Parathyroid adenoma (tissue), 2 donors: ENCODE measurements around the gene NQO2.
"Not testable (repeated sequence)": the region's sequence is repeated elsewhere in the genome, so short reads cannot be mapped to it uniquely, and the experiment has no call there.

Experiments
- H2AFZ ChIP-seq: fragments of 300-600 bp; sonication (generic); one replicate; pipeline ENCODE4 v1.7.0; 2017; ENCODE audit warnings: antibody characterized with exemption, mild to moderate bottlenecking
- H3K27ac ChIP-seq: fragments of 300-600 bp; sonication (generic); one replicate; pipeline ENCODE4 v1.7.0; 2017
- H3K27me3 ChIP-seq: fragments of 300-600 bp; sonication (generic); one replicate; pipeline ENCODE4 v1.7.0; 2017; ENCODE audit warnings: low read length; ENCODE audit not compliant: control insufficient read depth, insufficient read depth
- H3K36me3 ChIP-seq: fragments of 300-600 bp; sonication (generic); one replicate; pipeline ENCODE4 v1.7.0; 2017; ENCODE audit warnings: low read length; ENCODE audit not compliant: control insufficient read depth, insufficient read depth
- H3K4me1 ChIP-seq: fragments of 300-600 bp; sonication (generic); one replicate; pipeline ENCODE4 v1.7.0; 2017; ENCODE audit warnings: control low read depth
- H3K4me2 ChIP-seq: fragments of 300-600 bp; sonication (generic); one replicate; pipeline ENCODE4 v1.7.0; 2017; ENCODE audit warnings: low read length
- H3K4me3 ChIP-seq: fragments of 300-600 bp; sonication (generic); one replicate; pipeline ENCODE4 v1.7.0; 2017; ENCODE audit warnings: low read depth, low read length
- H3K79me2 ChIP-seq: fragments of 300-600 bp; sonication (generic); one replicate; pipeline ENCODE4 v1.7.0; 2017; ENCODE audit warnings: control low read depth
- H3K9ac ChIP-seq: fragments of 300-600 bp; sonication (generic); one replicate; pipeline ENCODE4 v1.7.0; 2017; ENCODE audit warnings: mild to moderate bottlenecking
- H3K9me3 ChIP-seq: fragments of 300-600 bp; sonication (generic); one replicate; pipeline ENCODE4 v1.7.0; 2017; ENCODE audit warnings: low read length; ENCODE audit not compliant: control insufficient read depth
- CTCF ChIP-seq: fragments of 300-600 bp; sonication (generic); IDR thresholded peaks from one replicate; pipeline ENCODE4 v1.7.0; 2017; ENCODE audit warnings: antibody characterized with exemption, mild to moderate bottlenecking
- donor health status: primary hyperparathyroidism.

NQO2 gene

GRCh38 chr6:2971420-2972218, 28.1 kb upstream of the NQO2 start, which contains the start of gene SERPINB6:
SERPINB6 (minus strand) TSS chr6:2971567; CDS start chr6:2959332, 12,235 bp downstream.
- Histone ChIP-seq H3K9me3 (no peaks in the 10 kb centered on the region), H3K4me1 (peaks cover 12% of the 10 kb centered on the region), H3K27me3 (no peaks in the 10 kb centered on the region)

GRCh38 chr6:2972219-2972487, 27.5 kb upstream of the NQO2 start:
- H3K4me1 ChIP-seq, H3K36me3 ChIP-seq, H3K27me3 ChIP-seq, H3K9ac ChIP-seq, H3K79me2 ChIP-seq, H3K9me3 ChIP-seq: not testable (repeated sequence)
- peak overlapping the region; percentile 57 for H3K4me3 ChIP-seq
- peak overlapping the region; percentile 90 for H2AFZ ChIP-seq
- peak overlapping the region; percentile 96 for H3K27ac ChIP-seq
- peak overlapping the region; percentile 86 for H3K4me2 ChIP-seq

More at GRCh38 chr6:2971420-2972218, 28.1 kb upstream of the NQO2 start, which contains the start of gene SERPINB6:
- Histone ChIP-seq H2AFZ (peak within 1 kb of the TSS; percentile 90), H3K27ac (peak within 1 kb of the TSS; percentile 96), H3K36me3 (peaks cover 2% of the 10 kb centered on the region), H3K9ac (peak within 1 kb of the TSS; percentile 51), H3K4me2 (peak within 1 kb of the TSS; percentile 86), H3K79me2 (no peaks in the 10 kb centered on the region), H3K4me3 (peak within 1 kb of the TSS; percentile 57)
- TF ChIP-seq CTCF = no peak

- H3K4me3 ChIP-seq, H3K9ac ChIP-seq, H2AFZ ChIP-seq, H3K27ac ChIP-seq, H3K27me3 ChIP-seq, H3K9me3 ChIP-seq, H3K79me2 ChIP-seq, H3K36me3 ChIP-seq, H3K4me1 ChIP-seq, H3K4me2 ChIP-seq: not testable (repeated sequence)
These were observed 27.0 kb upstream of the NQO2 start for GRCh38 chr6:2972685-2973084.

GRCh38 chr6:2973180-2973579, 26.5 kb upstream of the NQO2 start:
- H3K27me3 ChIP-seq, H3K4me3 ChIP-seq, H3K27ac ChIP-seq, H3K36me3 ChIP-seq, H3K4me2 ChIP-seq, H3K9ac ChIP-seq, H3K9me3 ChIP-seq, H2AFZ ChIP-seq, H3K79me2 ChIP-seq: not testable (repeated sequence)
- H3K4me1 ChIP-seq = peaks cover 11% of the 10 kb centered on the region

GRCh38 chr6:2973676-2974075, 26.0 kb upstream of the NQO2 start:
- Histone ChIP-seq H3K4me2 (no peak overlapping the region), H3K4me1 (peaks cover 16% of the 10 kb centered on the region), H3K36me3 (no peaks in the 10 kb centered on the region), H3K4me3 (no peak overlapping the region), H3K27me3 (no peaks in the 10 kb centered on the region), H3K79me2 (peaks cover 2% of the 10 kb centered on the region), H3K9ac (no peak overlapping the region), H3K9me3 (no peaks in the 10 kb centered on the region), H2AFZ (no peak overlapping the region), H3K27ac (no peak overlapping the region)
- no peak for TF ChIP-seq CTCF

- H3K79me2 ChIP-seq = peaks cover 2% of the 10 kb centered on the region
- H3K27ac ChIP-seq = no peak overlapping the region
- H3K9ac ChIP-seq = no peak overlapping the region
- no peaks in the 10 kb centered on the region for H3K9me3 ChIP-seq
- H3K36me3 ChIP-seq = no peaks in the 10 kb centered on the region
- peaks cover 31% of the 10 kb centered on the region for H3K4me1 ChIP-seq
- TF ChIP-seq CTCF = no peak
- no peak overlapping the region for H3K4me3 ChIP-seq
- H3K4me2 ChIP-seq = no peak overlapping the region
- H3K27me3 ChIP-seq = no peaks in the 10 kb centered on the region
- no peak overlapping the region for H2AFZ ChIP-seq
These were observed 23.6 kb upstream of the NQO2 start for GRCh38 chr6:2976060-2976459.
